DMS79 (cell line): ENCODE data around the gene PLAA.

ENCODE experiments used
- DNase-seq: peaks from one replicate; lab custom pipeline; 2025; lab: John Stamatoyannopoulos, UW

PLAA gene

GRCh38 chr9:26946753-26947727 is at the start of gene PLAA:
TSS of gene PLAA (minus strand) at chr9:26947242. CDS start at chr9:26947045, 197 bp downstream.
- DNase-seq: peak; percentile 90

- no peak for DNase-seq
Measured at GRCh38 chr9:26995810-26996209, 48.8 kb upstream of the PLAA start.

GRCh38 chr9:26983340-26983739 is 36.3 kb upstream of the PLAA start:
- DNase-seq: no peak

- no peak for DNase-seq
Measured at GRCh38 chr9:26975728-26976707, 29.0 kb upstream of the PLAA start.

GRCh38 chr9:26974927-26975326 is 27.9 kb upstream of the PLAA start:
- DNase-seq: no peak

- no peak for DNase-seq
Measured at GRCh38 chr9:26973989-26974388, 26.9 kb upstream of the PLAA start.

- no peak for DNase-seq
Measured at GRCh38 chr9:26971721-26972120, 24.7 kb upstream of the PLAA start.

- no peak for DNase-seq
Measured at GRCh38 chr9:26956860-26957233, 9.8 kb upstream of the PLAA start.

- peak; percentile 94 for DNase-seq
Measured at GRCh38 chr9:26955921-26956859, 9.1 kb upstream of the PLAA start, which contains the start of gene IFT74. TSS of gene IFT74 (plus strand) at chr9:26956412. CDS start at chr9:26961968, 5,556 bp downstream.

- DNase-seq: no peak
Measured at GRCh38 chr9:26955222-26955903, 8.3 kb upstream of the PLAA start.

GRCh38 chr9:26954050-26954508 is 7.0 kb upstream of the PLAA start:
- no peak for DNase-seq

GRCh38 chr9:26951794-26952193 is 4.8 kb upstream of the PLAA start:
- no peak for DNase-seq

- DNase-seq: no peak
Measured at GRCh38 chr9:26950521-26950920, 3.5 kb upstream of the PLAA start.

GRCh38 chr9:26949637-26950069 is 2.6 kb upstream of the PLAA start:
- no peak for DNase-seq

- DNase-seq: no peak
Measured at GRCh38 chr9:26947736-26948135, 694 bp upstream of the PLAA start.

- DNase-seq: no peak
Measured at GRCh38 chr9:26945591-26945990, 1.5 kb downstream of the PLAA start.

- no peak for DNase-seq
Measured at GRCh38 chr9:26940779-26941178, 6.3 kb downstream of the PLAA start.

- DNase-seq: no peak
Measured at GRCh38 chr9:26939955-26940711, 6.9 kb downstream of the PLAA start.

- DNase-seq: no peak
Measured at GRCh38 chr9:26937816-26938371, 9.1 kb downstream of the PLAA start.
